ENCODE measurements around the gene ANKRD53.

Gene ANKRD53

DNA sequence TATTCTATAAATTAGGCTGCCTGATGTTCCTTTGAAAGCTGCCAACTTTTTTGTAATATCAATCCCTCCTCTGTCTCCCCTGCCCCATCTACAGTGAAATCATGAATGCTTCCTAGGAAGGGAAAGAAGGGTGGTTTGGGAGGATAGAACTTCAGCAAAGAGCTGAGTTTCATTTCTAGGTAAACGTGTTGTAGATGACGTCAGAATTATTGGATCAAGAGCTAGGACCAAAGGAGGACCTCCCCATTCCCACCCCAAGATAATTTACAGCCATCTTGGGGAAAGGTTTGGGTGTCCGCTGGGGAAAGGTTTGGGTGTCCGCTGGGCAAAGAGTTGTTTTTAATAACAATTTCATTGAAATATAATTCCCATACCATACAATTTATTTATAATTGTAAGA, 11.2 kb upstream of the ANKRD53 start:
- no peak for DNase-seq

GRCh38 chr2:70974592-70974991, 3.8 kb upstream of the ANKRD53 start:
- no peak for DNase-seq

DNA sequence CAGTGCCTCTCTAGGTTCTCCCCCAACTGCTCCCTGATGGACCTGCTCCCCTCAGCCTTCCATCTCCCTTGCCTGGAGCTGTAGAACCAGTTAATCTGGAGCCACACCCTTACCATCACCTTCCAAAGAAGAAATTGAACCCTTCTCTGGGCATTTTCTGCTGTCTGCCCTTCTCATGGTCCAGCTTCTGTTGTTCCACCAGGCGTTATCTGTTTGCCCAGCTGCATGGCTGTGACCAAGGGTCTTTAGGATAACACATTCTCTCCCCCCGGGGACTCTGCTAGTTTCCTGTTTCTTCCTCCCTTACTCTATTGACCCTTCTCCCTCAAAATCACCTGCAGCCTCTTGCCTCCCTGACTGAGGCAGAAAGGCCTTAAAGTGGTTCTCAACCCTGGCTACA, 3.2 kb upstream of the ANKRD53 start:
- DNase-seq: no peak

DNA sequence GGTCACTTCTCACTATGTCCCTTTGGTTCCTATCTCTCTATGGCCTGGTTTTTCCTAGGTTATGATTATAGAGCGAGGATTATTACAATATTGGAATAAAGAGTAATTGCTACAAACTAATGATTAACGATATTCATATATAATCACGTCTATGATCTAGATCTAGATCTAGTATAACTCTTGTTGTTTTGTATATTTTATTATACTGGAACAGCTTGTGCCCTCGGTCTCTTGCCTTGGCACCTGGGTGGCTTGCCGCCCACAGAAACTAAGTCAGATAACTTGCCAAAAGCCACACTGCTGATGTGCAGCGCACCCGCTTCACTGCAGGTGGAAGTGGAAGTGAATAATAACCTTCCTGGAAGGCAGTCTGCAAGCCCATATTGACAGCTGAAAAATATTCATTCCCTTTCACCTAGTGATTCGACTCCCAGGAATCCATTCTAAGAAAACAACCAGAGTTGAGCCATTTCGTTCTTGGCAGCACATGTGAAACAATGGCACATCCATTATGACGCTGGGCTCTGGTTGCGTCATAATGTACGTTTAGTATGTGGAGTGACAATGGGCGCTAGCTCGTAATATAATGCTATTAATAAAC, 725 bp upstream of the ANKRD53 start:
- DNase-seq: peak; percentile 24 to 30

GRCh38 chr2:70979180-70979488, 704 bp downstream of the ANKRD53 start:
- no peak for DNase-seq

DNA sequence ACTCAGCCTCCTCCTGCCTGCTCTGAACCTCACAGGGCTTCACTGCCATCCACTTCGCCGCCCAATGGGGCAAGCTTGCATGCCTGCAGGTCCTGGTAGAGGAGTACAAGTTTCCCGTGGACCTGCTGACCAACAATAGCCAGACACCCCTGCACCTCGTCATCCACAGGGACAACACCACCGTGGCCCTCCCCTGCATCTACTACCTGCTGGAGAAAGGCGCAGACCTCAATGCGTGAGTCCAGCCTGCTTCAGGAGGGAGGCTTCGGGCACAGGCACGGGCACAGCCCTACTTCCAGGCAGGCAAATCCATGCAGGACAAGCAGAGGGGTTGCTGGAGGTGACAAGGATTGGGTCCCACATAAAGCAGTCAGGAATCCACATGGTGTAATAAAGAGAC, 1.2 kb downstream of the ANKRD53 start:
- DNase-seq: no peak

DNA sequence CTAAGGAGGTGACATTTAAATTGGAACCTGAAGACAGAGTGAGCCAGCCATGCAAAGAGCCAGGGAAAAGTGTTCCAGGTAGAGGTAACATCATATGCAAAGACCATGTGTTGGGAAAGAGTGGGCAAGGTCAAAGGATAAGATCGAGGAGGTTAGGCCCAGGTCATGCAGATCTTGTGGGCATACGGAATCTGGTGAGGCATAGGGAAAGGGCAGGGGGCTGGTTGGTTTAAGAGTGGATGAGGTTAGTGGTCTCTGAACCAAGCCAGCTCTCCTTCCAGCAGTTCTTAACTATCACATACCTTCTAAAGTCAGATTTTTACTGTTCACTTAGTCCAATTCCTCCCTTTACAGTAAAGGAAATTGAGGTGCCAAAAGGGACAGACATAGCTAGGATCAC, 3.0 kb downstream of the ANKRD53 start:
- DNase-seq: no peak

GRCh38 chr2:70981866-70982810, 3.7 kb downstream of the ANKRD53 start:
- no peak for DNase-seq

- no peak for DNase-seq
Observed at GRCh38 chr2:70982971-70983370, 4.5 kb downstream of the ANKRD53 start.

DNA sequence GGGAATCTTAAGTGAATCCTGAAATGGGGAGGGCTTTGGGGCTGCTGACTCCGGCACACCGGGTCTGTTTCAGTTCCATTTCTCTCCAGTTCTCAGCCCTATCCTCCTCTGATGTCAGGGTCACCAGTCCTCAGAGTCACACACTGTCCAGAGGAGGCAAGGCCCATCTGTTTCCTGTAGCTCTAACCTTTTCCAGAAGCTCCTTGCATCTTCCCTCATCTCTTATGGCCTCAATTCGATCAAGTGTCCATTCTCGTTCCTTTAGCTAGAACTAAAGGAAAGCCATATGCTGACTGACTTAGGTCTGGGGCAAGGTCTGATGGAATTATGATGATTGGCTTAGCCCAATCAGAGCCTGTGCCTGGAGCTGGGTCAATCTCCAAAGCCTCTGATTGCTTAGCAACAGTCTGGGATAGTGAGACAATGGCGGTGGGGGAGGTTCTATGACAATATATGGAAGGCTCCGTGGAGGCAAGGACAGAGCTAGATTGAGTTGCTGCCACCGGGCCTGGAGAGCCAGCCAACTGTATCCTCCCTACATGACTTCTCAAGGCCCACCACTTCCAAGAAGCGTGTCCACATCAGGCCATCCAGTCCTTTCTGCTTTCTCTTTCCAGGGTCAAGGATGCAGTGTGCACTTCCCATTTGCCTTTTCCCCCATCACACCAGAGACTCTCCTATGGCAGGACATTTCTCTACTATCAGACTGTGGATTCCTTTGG, 5.2 kb downstream of the ANKRD53 start:
- DNase-seq: no peak

DNA sequence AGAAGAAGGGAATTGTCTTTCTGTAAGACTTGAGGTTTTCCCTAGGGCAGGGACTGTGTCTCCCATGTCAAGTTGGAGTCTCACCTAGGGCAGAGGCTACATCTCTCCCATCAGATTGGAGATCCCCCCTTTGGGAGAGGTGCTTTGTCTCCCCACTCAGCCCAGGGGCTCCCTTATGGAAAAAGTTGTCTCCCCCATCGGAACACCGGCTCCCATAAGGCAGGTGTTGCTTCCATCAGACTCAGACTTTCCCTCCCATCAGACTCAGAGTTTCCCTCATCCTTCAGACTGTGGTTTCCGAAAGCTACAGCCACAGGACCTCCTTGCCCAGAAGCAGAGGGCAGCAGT, 5.8 kb downstream of the ANKRD53 start:
- DNase-seq: no peak

DNA sequence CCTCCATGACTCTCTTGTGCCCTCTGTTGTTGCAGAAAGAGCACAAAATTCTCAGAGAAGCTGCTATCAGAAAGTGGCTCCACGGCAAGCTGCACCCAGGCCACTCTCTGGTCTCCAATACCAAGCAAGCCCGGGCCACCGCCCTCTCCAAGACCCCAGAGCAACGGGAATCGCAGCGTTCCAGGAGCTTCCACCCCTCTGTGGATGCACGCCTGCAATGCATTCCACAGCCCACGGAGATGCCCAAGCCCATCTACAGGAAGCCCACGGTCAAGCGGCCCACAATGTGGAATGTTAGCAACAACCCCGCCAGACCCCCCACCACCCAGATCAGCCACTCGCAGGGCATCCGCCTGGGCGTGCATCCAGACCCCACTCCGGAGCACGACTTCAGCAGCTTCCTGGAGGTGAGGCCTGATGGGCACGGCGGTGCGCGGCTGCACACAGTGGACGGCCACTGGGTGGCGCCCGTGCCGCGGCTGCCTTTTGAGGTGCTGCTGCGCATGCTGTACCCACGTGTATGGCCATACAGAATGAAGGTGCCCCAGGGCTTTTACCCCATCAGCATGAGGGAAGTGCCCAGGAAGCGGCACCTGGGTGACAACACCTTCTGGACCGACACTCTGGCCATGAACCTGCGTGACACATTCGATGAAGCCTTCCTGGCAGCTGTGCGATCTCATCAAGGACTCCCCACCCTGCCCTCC, 6.3 kb downstream of the ANKRD53 start:
- DNase-seq: peak; percentile 59 to 65

GRCh38 chr2:70985283-70985688, 6.9 kb downstream of the ANKRD53 start:
- DNase-seq: no peak

GRCh38 chr2:70985956-70986355, 7.5 kb downstream of the ANKRD53 start:
- no peak for DNase-seq

DNA sequence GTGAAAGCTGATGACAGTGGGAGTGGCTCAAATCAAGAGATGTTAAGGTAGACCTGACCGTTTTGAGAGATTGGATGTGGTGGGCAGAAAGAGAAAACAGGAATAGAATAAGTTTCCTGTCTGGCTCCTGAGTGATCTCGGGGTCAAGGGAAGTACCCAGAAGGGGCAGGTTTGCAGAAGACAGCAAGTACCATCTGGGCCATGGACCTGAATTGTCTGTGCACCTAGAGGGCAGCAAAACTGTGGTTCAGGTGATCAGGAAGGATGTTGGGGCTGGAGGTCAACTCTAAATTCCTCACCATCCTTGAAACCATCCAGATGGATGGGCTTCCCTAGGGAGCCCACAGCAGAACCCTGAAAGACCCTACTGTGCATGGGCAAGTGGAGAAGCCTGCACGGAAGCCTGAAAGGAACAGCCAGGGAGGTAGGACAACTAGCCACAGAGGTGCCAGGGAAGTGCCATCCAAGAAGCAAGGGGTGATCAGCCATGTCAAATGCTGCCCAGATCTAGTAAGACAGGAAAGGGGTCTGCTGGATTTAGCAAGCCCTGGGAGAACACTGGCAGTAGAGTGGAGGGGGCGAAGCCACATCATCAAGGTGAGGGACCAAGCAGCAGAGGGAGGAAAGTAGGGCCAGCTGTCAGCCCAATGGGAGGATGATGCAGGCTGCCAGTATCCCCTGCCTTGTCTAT, 8.2 kb downstream of the ANKRD53 start:
- DNase-seq: no peak

- DNase-seq: no peak
Observed at GRCh38 chr2:70987386-70987785, 9.0 kb downstream of the ANKRD53 start.

DNA sequence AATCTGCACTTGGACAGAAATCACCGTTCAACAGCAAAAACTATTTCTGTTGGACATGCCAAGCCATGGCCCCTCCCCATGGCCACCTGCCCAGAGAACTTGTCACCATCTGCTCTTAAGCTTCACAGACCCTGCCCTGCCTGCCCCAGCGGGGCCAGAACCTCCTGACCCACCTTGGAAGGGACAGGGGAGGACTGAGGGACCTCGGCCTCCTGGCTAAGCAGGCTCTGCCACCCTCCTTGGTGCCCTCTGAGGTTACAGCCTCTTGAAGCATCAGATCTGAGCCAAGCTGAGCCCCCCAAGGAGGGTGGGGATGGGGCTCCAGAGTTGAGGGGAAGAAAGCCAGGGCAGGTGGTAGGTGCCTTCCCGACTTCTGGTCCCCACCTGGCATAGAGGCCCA, 9.7 kb downstream of the ANKRD53 start:
- DNase-seq: no peak

- no peak for DNase-seq
Observed at GRCh38 chr2:70988726-70989648, 10.6 kb downstream of the ANKRD53 start.

DNA sequence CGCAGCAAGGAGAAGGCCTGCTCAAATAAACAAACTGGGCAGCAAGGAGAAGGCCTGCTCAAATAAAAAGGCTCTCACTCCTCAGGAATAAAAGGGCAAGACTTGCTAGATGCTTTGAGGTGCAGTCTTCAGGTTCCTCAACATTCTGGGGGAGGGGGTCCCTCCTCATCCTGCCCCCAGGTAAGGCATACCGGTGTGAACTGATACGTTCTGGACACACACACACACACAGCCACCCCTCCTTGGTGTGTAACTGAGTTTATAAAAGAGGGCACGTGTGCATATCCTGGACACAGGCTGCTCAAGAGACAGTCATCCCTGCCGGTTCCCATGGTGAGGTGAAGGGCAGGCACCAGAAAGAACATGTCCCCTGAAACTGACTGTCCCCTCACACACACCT, 11.8 kb downstream of the ANKRD53 start:
- no peak for DNase-seq

- no peak for DNase-seq
Observed at GRCh38 chr2:70991142-70991541, 12.7 kb downstream of the ANKRD53 start.

DNA sequence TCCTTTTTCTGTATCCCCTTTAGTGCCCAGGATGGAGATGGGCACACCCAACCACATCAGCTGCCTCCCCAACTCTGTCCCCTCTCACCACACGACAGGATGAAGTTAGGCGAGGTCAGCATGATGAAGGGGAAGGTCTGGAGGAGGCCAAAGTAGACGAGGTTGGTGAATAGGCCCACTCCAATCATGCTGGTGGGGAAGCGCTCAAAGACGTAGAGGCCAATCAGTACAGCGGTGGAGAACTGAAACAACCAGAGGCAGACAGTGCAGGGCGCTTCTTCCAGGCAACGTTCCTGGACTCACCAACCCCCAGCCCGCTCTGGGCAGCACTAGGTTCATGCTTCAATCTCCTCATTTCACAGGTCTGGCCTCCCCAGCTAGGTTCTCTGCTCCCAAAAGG, 13.3 kb downstream of the ANKRD53 start:
- DNase-seq: no peak

Data from inflammatory macrophage (primary cell).